ENCODE data around the gene WNK3. TPM values are rescaled to one million over a fixed set of nuclear protein-coding genes. Genes with fewer than 3 reads are reported as not detected.

WNK3 gene
- total and polyA plus RNA-seq, 10 of the 15 experiments (the other 5 are each of a cell fraction or from before 2014, with no cell fraction given), result 0.02 to 0.15 (median 0.03) TPM; not detected in 1

GRCh38 chrX:54230435-54231148 lies 127.3 kb downstream of the WNK3 start:
- FAIRE-seq (no peak), ATAC-seq (no peak), DNase-seq (ENCODE audit: low read depth, low spot score) (no peak)
- in situ Hi-C loops (cut with MboI), result no loop called here
- H3K9ac ChIP-seq (ENCODE audit: control insufficient read depth, insufficient read depth, low read length), result no peak overlapping the region
- no peak overlapping the region for H3K27ac ChIP-seq (ENCODE audit: control insufficient read depth, insufficient read depth)
- ChIA-PET CTCF (no interaction called here), RAD21 (ENCODE audit: unreplicated experiment) (interaction anchor here (0.6 kb wide), 1 partner anchor 935 kb away, joined by 4 read pairs; no protein-coding TSS in a partner anchor), POLR2A (no interaction called here), SMC1A (ENCODE audit: uncharacterized antibody, unreplicated experiment) (no interaction called here)
- H3K4me3 ChIP-seq, result no peak overlapping the region
- H3K27me3 ChIP-seq (replicated peaks in 1 of 2; ENCODE audit: control insufficient read depth in 2 of 2, insufficient read depth in 2 of 2, low read length in 1 of 2), result no peaks in the 10 kb centered on the region
- BruUV-seq (replicated peaks), result no TSS peak
- TF ChIP-seq REST (IDR thresholded peaks at IDR 0.05; ENCODE audit: low read depth, low read length), result no peak
- TF ChIP-seq ZBTB33 (IDR thresholded peaks at IDR 0.05), result no peak
- TF ChIP-seq FOS (IDR thresholded peaks at IDR 0.05; ENCODE audit: borderline replicate concordance, extremely low read depth, insufficient read length), result no peak
- no peak for TF ChIP-seq SMAD1 (IDR thresholded peaks at IDR 0.05; ENCODE audit: low read depth, partially characterized antibody)
- TF ChIP-seq RELB (IDR thresholded peaks at IDR 0.05; ENCODE audit: low read depth), result no peak
- no peak for TF ChIP-seq MLLT1 (IDR thresholded peaks at IDR 0.05)
- TF ChIP-seq MXI1 (IDR thresholded peaks at IDR 0.05; ENCODE audit: low read depth, low read length), result no peak
- TF ChIP-seq MTA3 (IDR thresholded peaks at IDR 0.05; ENCODE audit: borderline replicate concordance, low read length), result no peak
- TF ChIP-seq ZNF622 (IDR thresholded peaks at IDR 0.05), result no peak
- no peak for TF ChIP-seq MYB (IDR thresholded peaks at IDR 0.05; ENCODE audit: borderline replicate concordance, low read depth, low read length)
- TF ChIP-seq MTA2 (IDR thresholded peaks at IDR 0.05; ENCODE audit: low read depth), result no peak
- TF ChIP-seq RUNX3 (IDR thresholded peaks at IDR 0.05; ENCODE audit: low read length), result no peak
- TF ChIP-seq KDM1A (IDR thresholded peaks at IDR 0.05; ENCODE audit: borderline replicate concordance), result no peak
- H4K20me1 ChIP-seq (ENCODE audit: control insufficient read depth, insufficient read depth), result no peaks in the 10 kb centered on the region
- no peak overlapping the region for H3K4me2 ChIP-seq (ENCODE audit: control insufficient read depth, insufficient read depth)
- no peaks in the 10 kb centered on the region for H3K36me3 ChIP-seq (ENCODE audit: control insufficient read depth in 2 of 2, insufficient read depth in 2 of 2, low read length in 1 of 2)
- no peaks in the 10 kb centered on the region for H3K9me3 ChIP-seq (replicated peaks; ENCODE audit: control insufficient read depth, insufficient read depth, low read length)
- 58% methylated on average over 4 of the region's 4 CpGs for WGBS (ENCODE audit: insufficient coverage, insufficient replicate concordance, low lambda C conversion rate, missing lambda C conversion rate)
- intact Hi-C loops (cut with micrococcal nuclease; ENCODE audit: unreplicated experiment), result no loop called here
- no peaks in the 10 kb centered on the region for H3K4me1 ChIP-seq (ENCODE audit: control insufficient read depth, insufficient read depth, low read length)
- H3K79me2 ChIP-seq (ENCODE audit: control insufficient read depth, insufficient read depth, low read length), result no peaks in the 10 kb centered on the region
- no peak overlapping the region for H2AFZ ChIP-seq (ENCODE audit: control insufficient read depth, low read depth, low read length)

Data from GM12878 (cell line).